Fibroblast of pulmonary artery (primary cell): ENCODE results near the gene GFM2.

Experiments
- DNase-seq: peaks from one replicate; pipeline ENCODE4 v3.0.0-alpha.2; 2010; ENCODE audit warnings: low read depth
- H3K4me3 ChIP-seq: replicated peaks from 2 replicates; pipeline ENCODE4 v1.5.1; 2011; ENCODE audit warnings: low read depth, mild to moderate bottlenecking, control low read depth, low read length, moderate library complexity
- CTCF ChIP-seq: IDR thresholded peaks from 2 replicates; pipeline ENCODE4 v1.5.1; 2011; ENCODE audit warnings: mild to moderate bottlenecking, control low read depth, low read length, inconsistent platforms; ENCODE audit errors: missing control alignments

GFM2 gene

GRCh38 chr5:74673011-74673790 is 93.7 kb downstream of the GFM2 start:
- TF ChIP-seq CTCF = peak; percentile 44
- H3K4me3 ChIP-seq = no peak overlapping the region
- DNase-seq = peak; percentile 67

GRCh38 chr5:74672215-74672877 is 94.6 kb downstream of the GFM2 start:
- no peak for DNase-seq
- TF ChIP-seq CTCF = no peak
- no peak overlapping the region for H3K4me3 ChIP-seq
